NCI-H748 (cell line): ENCODE results near the gene CHD2.

Source experiments
- DNase-seq: peaks from one replicate; lab custom pipeline; 2025; ENCODE audit not compliant: unreplicated experiment; lab: John Stamatoyannopoulos, UW

Gene CHD2

DNA sequence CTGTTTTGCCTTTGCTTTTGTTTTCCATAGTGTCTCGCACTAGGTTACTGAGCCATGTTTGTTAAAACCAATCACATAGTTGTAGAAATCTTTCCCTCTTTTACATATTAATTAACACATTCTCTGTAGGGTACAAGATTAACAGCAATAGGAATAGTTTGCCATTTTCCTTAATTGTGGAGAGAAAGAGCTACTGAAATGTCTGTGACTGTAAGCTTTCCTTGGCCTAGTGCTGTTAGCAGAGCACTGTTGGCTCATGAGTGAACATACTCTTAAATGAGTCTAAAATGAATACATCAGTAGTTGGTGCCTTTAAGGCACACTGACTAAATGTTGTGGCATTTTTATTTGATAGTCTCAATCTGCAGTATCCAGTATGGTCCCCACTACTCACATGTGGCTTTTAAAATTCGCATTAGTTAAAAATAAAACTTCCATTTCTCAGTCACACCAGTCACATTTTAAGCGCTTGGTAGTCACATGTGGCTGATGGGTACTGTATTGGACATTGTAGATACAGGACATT is 28.2 kb downstream of the CHD2 start:
- no peak for DNase-seq

DNA sequence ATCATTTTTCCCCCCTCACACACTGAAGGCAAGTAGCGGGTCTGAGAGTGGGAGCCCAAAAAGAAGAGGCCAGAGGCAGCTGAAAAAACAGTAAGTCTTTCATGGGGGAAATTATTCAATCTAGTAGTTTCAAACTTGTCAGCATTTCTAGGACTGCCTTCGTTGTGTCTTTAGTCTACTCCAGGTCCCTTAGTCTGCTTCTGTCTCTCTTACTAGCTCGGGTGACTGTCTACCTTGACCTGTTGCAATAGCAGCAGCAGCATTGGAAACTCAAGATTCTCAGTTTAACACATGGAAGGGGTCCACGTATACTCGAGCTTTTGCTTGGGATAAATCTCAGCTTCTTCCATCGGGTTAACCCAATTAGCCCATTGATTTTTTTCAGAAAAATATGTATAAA is 28.9 kb downstream of the CHD2 start:
- no peak for DNase-seq

- DNase-seq: no peak
Measured at GRCh38 chr15:92930054-92930621, 30.0 kb downstream of the CHD2 start.

DNA sequence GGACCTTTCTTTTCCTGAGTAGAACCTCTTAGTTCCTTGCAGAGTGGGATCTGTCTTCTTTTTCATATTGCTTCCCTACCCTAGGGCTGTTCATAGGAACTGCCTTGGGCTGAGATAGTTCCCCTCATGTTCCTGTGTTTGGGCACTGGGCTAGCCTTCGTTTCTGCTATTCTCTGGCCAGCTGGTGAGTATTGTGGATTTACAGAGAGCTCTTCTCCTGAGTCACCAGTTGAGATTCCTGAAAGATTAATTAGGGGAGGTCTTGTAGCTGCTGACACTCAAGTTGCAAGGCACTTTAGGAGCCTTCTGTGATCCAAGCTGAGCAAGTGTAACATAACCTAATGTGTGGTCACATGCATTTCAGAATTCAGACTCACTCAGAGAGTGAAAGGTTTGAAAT is 30.7 kb downstream of the CHD2 start:
- no peak for DNase-seq

- no peak for DNase-seq
Measured at GRCh38 chr15:92932946-92933649, 33.0 kb downstream of the CHD2 start.

DNA sequence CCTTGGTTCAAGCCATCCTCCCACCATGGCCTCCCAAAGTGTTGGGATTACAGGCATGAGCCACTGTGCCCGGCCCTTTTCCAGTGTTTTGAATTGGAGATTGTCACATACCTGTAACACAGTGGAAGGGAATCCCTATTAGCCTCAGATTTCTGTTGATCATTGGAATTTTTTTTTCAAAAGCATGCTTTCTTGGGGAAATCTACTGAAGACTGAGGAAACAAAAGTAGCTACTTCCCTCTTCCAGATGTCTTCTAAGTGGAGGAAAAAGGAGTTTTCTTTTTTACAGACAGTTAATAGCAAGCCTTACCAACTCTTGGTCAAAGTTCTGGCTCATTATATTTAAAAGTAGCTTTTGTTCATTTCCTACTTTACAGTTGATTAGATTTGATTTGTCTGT is 33.7 kb downstream of the CHD2 start:
- no peak for DNase-seq

GRCh38 chr15:92934716-92935115 is 34.6 kb downstream of the CHD2 start:
- DNase-seq: no peak

DNA sequence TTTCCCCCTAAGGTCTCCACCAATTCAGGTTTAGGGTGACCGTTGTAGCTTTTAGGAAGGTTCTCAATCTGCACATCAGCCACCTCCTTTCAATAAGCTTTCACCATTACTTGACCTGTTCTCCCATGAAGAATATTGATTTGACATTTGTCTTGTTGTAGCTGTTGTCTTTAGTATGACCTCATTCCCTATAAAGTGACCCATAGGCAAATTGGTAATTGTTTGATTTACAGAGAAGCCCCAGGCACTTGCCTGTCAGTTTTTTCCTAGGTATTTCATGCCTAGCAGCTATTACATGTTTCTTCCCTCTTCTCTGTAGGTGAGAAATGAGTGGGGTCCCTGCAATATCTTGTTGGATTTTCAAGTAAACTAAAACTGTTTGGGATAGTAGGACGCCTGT is 36.0 kb downstream of the CHD2 start:
- DNase-seq: no peak

- no peak for DNase-seq
Measured at GRCh38 chr15:92936693-92937092, 36.6 kb downstream of the CHD2 start.

DNA sequence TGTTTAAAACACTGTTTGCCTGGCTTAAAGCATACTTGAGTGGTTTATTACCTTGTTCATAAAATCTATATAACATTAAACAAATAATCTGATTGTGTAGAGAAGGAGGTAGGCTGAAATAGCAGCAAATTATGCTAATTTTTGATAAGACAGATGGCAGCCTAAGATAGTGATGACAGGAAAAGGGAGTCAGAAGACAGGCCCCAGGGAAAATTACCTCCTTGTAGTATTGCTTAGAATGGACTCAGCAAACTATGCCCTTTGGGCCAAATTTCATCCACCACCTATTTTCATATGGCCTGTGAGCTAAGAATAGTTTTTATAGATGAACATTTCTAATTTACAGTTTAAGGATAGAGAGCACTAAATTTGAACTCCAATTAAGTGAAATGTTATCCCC is 37.8 kb downstream of the CHD2 start:
- DNase-seq: no peak

- no peak for DNase-seq
Measured at GRCh38 chr15:92938387-92938786, 38.3 kb downstream of the CHD2 start.

GRCh38 chr15:92941668-92942067 is 41.5 kb downstream of the CHD2 start:
- DNase-seq: no peak

DNA sequence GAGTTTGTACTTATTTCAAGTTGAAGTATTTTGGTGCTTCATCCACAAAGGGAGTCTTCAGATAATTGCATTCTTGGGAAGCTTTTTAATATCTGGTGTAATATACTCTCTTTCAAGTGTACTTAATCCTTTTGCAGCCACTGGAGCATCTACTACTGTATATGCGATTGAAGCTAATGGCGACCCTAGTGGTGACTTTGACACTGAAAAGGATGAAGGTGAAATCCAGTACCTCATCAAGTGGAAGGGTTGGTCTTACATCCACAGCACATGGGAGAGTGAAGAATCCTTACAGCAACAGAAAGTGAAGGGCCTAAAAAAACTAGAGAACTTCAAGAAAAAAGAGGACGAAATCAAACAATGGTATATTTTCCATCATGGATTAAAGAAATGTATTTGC is 42.6 kb downstream of the CHD2 start:
- no peak for DNase-seq

DNA sequence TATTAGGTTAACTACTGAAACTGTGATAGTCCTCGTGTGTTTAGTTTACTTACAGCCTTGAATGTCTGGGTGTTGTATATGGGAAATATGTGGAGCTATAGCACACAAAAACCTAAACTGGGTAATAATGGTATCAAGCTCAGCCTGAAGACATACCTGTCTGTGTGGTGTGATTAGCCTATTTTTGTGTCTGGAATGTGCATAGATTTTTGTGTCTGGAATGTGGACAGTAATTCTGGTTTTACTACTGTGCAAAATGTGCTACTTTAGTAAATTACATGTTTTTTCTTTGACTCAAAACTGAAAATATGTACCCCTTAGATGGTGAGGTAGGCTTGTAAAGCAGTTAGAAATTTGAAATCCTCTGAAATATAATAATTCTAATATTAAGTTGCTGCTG is 43.5 kb downstream of the CHD2 start:
- no peak for DNase-seq

DNA sequence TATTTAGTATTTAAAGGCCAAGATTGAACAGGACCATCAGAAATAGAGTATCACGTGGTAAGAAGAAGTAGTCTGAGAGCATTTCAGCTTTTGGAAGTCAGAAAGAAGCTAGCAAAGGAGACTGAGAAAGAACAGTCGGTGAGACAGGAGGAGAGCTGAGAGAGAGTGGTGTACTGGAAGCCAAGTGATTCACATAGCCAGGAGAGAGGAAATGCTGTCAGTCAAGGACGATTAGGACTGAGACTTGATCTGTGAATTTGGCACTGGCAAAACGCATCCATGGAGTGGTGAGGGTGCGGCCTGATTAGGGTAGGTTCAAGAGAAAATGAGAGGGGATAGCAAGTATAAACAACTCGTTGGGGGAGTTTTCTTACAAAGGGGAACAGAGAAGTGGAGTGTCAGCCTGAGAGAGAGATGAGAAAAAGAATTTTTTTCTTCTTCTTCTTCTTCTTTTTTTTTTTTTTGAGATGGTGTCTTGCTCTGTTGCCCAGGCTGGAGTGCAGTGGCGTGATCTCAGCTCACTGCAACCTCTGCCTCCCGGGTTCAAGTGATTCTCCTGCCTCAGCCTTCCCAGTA is 44.9 kb downstream of the CHD2 start:
- DNase-seq: no peak

DNA sequence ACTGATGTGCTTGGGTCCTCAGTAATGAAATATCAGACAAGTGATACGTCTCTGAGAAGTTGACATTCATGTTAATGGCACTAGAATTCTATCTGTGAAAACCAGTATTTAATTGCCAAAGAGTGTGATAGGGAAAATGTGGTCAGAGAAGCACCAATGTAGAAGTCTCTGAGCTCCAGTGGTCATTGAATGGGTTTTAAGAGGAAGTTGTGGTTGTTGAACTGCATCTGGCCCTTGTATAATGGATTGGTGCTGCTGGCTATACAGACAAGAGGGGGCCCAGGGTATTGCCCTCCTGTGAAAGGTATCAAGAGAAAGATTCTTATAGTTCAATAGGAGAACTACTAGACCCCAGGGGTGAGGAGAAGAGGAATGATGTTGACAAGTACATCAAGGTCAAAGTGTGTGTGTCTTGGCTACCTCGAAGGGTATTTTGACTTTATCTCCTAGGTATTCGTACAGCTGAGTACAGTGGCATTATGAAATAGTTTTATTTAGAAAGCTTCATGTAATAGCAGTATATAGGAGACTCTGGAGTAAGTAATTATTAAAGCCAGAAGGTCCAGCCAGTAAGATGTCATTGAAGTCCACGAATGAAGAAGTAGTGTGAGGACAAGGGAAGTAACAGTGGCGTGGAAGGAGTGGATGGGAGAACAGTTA is 47.1 kb downstream of the CHD2 start:
- DNase-seq: no peak

DNA sequence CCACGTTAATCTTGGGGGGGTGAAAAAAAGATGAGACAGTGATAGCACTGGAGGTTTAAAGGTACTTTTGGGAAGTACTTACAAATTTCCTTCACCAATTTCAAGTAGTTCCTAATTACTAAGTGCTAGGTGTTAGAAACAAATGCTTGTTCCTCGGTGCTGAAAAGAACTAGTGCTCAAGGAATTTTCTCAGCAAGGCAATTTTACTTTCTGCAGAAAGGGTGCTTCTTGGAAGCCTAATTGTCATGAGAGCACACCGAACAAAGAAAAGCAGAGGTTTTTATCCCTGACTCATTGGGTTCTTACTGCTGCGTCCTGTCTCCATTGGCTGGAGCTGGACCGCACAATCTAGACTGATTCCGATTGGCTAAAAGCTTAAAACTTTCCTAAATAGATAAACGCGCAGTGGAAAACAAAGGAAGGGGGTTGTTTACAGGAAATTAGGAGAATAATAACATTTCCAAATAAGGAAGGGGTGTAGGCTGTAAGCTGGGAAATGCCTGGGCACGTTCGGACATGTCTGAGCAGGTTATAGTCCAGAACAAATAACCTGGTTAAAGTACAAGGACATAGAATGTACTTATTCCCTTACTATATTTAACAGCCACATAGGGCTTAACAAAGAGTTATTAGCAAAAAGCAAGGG is 49.6 kb downstream of the CHD2 start:
- DNase-seq: peak; percentile 34

DNA sequence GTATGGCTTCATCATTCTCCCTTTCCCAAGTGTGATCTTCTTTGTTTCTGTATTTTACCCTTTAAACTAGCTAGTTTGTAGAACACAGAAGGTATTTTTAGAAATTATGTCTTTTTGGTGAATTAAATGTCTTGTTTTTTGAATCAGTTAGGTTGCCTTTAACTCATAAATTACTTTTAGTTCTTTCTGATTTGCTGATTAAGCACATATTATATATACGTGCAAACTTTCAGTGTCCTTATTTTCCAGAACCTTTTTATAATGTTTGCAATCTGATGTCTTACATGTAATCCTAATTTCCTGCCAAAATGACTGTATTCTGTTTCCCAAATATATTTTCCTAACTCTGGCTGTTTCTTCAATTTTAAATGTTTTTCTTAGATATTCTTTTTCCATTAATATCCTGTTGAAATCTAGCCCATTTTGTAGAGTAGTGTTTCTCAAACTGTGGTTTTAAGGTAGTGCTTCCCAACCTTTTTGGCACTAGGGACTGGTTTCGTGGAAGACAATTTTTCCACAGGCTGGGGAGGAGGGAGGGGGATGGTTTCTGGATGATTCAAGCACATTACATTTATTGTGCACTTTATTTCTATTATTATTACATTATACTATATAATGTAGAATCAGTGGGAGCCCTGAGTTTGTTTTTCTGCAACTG is 51.8 kb downstream of the CHD2 start:
- no peak for DNase-seq

DNA sequence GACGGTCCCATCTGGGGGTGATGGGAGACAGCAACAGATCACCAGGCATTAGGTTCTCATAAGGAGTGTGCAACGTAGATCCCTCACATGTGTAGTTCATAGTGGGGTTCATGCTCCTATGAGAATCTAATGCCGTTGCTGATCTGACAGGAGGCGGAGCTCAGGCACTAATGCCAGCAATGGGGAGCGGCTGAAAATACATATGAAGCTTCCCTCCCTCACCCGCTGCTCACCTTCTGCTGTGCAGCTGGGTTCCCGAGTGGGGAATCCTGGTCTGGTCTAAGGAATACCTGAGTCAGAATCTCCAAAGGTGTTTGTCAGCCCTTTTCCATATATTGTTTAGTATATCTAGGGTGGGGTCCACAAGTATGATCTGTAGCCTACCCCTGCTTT is 52.3 kb downstream of the CHD2 start:
- DNase-seq: no peak

DNA sequence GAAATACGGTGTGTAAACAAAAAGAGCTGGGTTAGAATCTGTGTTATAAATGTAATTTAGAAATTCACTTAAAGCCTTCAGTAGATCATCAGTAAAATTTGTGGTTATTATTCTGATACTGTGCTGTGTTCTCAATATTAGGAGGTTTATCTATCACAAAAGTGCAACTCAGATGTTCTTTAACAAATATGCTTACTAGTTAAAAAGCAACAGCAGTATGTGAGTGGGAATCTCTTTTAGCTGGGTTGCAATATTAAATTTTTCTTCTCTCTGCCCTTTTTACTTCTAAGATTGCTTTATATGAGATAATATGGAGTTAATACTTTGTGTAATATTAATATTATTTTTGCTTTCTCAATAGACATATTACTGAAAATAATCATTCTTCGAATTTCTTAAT is 53.4 kb downstream of the CHD2 start:
- DNase-seq: no peak

DNA sequence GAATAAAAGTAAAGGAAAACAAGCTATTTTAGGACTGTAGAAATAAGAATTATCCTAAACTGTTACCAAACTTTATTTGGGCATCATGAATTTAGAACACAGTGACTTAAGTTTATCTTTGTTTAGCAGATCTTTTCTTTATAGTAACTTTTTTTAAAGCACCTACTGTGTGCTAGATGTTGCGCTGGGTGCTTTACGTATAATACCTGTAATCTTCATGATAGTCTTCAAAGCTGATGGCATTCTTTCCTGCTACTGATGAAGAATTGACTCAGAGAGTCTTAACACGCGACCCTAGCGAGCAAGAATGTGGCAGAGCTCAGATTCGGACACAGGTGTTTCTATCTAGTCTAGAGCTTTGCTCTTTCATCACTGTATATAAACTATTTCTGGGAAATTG is 53.9 kb downstream of the CHD2 start:
- DNase-seq: no peak
